ENCODE results near the gene AASS.

AASS gene

GRCh38 chr7:122166275-122166674 lies 22.2 kb upstream of the AASS start:
- no peak for DNase-seq (ENCODE audit: low spot score)
- in situ Hi-C loops (cut with MboI; ENCODE audit: low sequenced_read_pairs, unreplicated experiment): no loop called here
- no peak for TF ChIP-seq CTCF (IDR thresholded peaks at IDR 0.05; ENCODE audit: borderline replicate concordance, control extremely low read depth, extremely low read depth, insufficient read depth, missing control alignments)

- in situ Hi-C loops (cut with MboI; ENCODE audit: low sequenced_read_pairs, unreplicated experiment): no loop called here
- TF ChIP-seq CTCF (IDR thresholded peaks at IDR 0.05; ENCODE audit: borderline replicate concordance, control extremely low read depth, extremely low read depth, insufficient read depth, missing control alignments): no peak
Measured at GRCh38 chr7:122161628-122162027, 17.6 kb upstream of the AASS start.

GRCh38 chr7:122155566-122155965 lies 11.5 kb upstream of the AASS start:
- in situ Hi-C loops (cut with MboI; ENCODE audit: low sequenced_read_pairs, unreplicated experiment): no loop called here
- no peak for DNase-seq (ENCODE audit: low spot score)
- no peak for TF ChIP-seq CTCF (IDR thresholded peaks at IDR 0.05; ENCODE audit: borderline replicate concordance, control extremely low read depth, extremely low read depth, insufficient read depth, missing control alignments)

More at GRCh38 chr7:122161628-122162027, 17.6 kb upstream of the AASS start:
- DNase-seq (ENCODE audit: low spot score): no peak

- no peak for DNase-seq (ENCODE audit: low spot score)
- in situ Hi-C loops (cut with MboI; ENCODE audit: low sequenced_read_pairs, unreplicated experiment): no loop called here
- no peak for TF ChIP-seq CTCF (IDR thresholded peaks at IDR 0.05; ENCODE audit: borderline replicate concordance, control extremely low read depth, extremely low read depth, insufficient read depth, missing control alignments)
Measured at GRCh38 chr7:122148878-122149277, 4.8 kb upstream of the AASS start.

GRCh38 chr7:122148081-122148480 lies 4.0 kb upstream of the AASS start:
- no peak for TF ChIP-seq CTCF (IDR thresholded peaks at IDR 0.05; ENCODE audit: borderline replicate concordance, control extremely low read depth, extremely low read depth, insufficient read depth, missing control alignments)
- no peak for DNase-seq (ENCODE audit: low spot score)
- in situ Hi-C loops (cut with MboI; ENCODE audit: low sequenced_read_pairs, unreplicated experiment): no loop called here

GRCh38 chr7:122145937-122146645 lies 2.0 kb upstream of the AASS start:
- no peak for DNase-seq (ENCODE audit: low spot score)
- in situ Hi-C loops (cut with MboI; ENCODE audit: low sequenced_read_pairs, unreplicated experiment): no loop called here
- TF ChIP-seq CTCF (IDR thresholded peaks at IDR 0.05; ENCODE audit: borderline replicate concordance, control extremely low read depth, extremely low read depth, insufficient read depth, missing control alignments): no peak

All from GM13976 (cell line).